K562 (cell line): ENCODE data around the gene TRIP6. TPM values are rescaled to one million over a fixed set of nuclear protein-coding genes. Genes with fewer than 3 reads are reported as not detected.

Experiments used
- ADNP ChIP-seq: fragments of 200-800 bp; sonication (Bioruptor generic); IDR thresholded peaks from 2 replicates; pipeline ENCODE4 v1.6.1; 2016; ENCODE audit warnings: missing genetic modification characterization, missing compliant biosample characterization
- CBX1 ChIP-seq: sonication (generic); IDR thresholded peaks from 2 replicates; pipeline ENCODE4 v1.6.1; 2016; ENCODE audit warnings: antibody characterized with exemption, low read depth, mild to moderate bottlenecking
- ETS2 ChIP-seq: IDR thresholded peaks from 2 replicates; pipeline ENCODE4 v1.6.1; 2016; ENCODE audit warnings: borderline replicate concordance, missing genetic modification characterization, mild to moderate bottlenecking, moderate library complexity, missing compliant biosample characterization; ENCODE audit not compliant: poor library complexity, severe bottlenecking
- ETV5 ChIP-seq: sonication (generic); formaldehyde crosslinking; IDR thresholded peaks from 2 replicates; pipeline ENCODE4 v1.4.0; 2020; ENCODE audit warnings: low read depth, mild to moderate bottlenecking, missing genetic modification reagents
- FOXK1 ChIP-seq: sonication (generic); formaldehyde crosslinking; IDR thresholded peaks from 2 replicates; pipeline ENCODE4 v1.8.0; 2022; ENCODE audit warnings: missing genetic modification reagents, mild to moderate bottlenecking, borderline replicate concordance
- HNRNPH1 ChIP-seq: fragments of 200-400 bp; formaldehyde crosslinking; optimal IDR thresholded peaks from 2 replicates; pipeline ENCODE3; 2017; ENCODE audit warnings: low read depth, mild to moderate bottlenecking, low read length, moderate library complexity
- MAFF ChIP-seq: IDR thresholded peaks from 2 replicates; pipeline ENCODE4 v1.6.1; 2012; ENCODE audit warnings: low read length, improper control_type of control experiment
- NEUROD1 ChIP-seq: fragments of 150-350 bp; IDR thresholded peaks from 2 replicates; pipeline ENCODE4 v1.6.1; 2014; ENCODE audit warnings: borderline replicate concordance, low read length, low read depth; ENCODE audit not compliant: partially characterized antibody
- POLR2A ChIP-seq: fragments of 450-650 bp; conservative IDR thresholded peaks from 2 replicates; pipeline ENCODE4 v1.6.1; 2016
- RBFOX2 ChIP-seq: fragments of 200-400 bp; formaldehyde crosslinking; IDR thresholded peaks from 2 replicates; pipeline ENCODE4 v1.6.1; 2017; ENCODE audit warnings: low read depth, mild to moderate bottlenecking, low read length, moderate library complexity
- SMAD1 ChIP-seq: fragments of 150-350 bp; IDR thresholded peaks from 2 replicates; pipeline ENCODE4 v1.6.1; 2014; ENCODE audit warnings: low read length, low read depth; ENCODE audit not compliant: partially characterized antibody
- ZNF184 ChIP-seq: sonication (generic); formaldehyde crosslinking; IDR thresholded peaks from 2 replicates; pipeline ENCODE4 v1.5.0; 2020; ENCODE audit warnings: missing genetic modification reagents
- ZNF408 ChIP-seq: fragments of 250-450 bp; sonication (Bioruptor Pico); IDR thresholded peaks from 2 replicates; pipeline ENCODE4 v1.4.0; 2020; ENCODE audit warnings: low read depth, mild to moderate bottlenecking, moderate library complexity
- polyA plus RNA-seq, 8 experiments: library from polyadenylated mRNA; depleted of rRNA in 4 of 8; stranded (reverse) in 5 of 8; unstranded in 3 of 8; fragments of >200 nt; fragmentation: Nextera tagmentation in 2 of 8; fragmentation: Illumina TruSeq in 1 of 8; extraction: Ambion mirVana in 2 of 8; extraction: Trizol in 1 of 8; gene quantifications; 2 replicates each; pipeline versions ENCODE4 v1.2.1 to v1.2.3, GENCODE V29; 2011 to 2014; ENCODE audit warnings: inconsistent platforms in 1 of 8, missing spikeins in 1 of 8
- total RNA-seq, 7 experiments: library from RNA; depleted of rRNA in 6 of 7; stranded (reverse); fragments of >200 nt in 6 of 7; fragmentation: Illumina TruSeq in 2 of 7; extraction: Trizol in 2 of 7; gene quantifications; 2 replicates each; pipeline versions ENCODE4 v1.2.1 to v1.2.3, GENCODE V29; 2011 to 2021; ENCODE audit warnings: low replicate concordance in 1 of 7
- TF ChIP-seq, protein P1 (sequence below): fragments of 450-650 bp; formaldehyde crosslinking; IDR thresholded peaks from 2 replicates; pipeline ENCODE4 v1.4.0; 2020; ENCODE audit warnings: mild to moderate bottlenecking
- TF ChIP-seq, protein P2 (sequence below): sonication (generic); formaldehyde crosslinking; IDR thresholded peaks from 2 replicates; pipeline ENCODE4 v1.8.0; 2022; ENCODE audit warnings: missing genetic modification reagents, mild to moderate bottlenecking, borderline replicate concordance
- TF ChIP-seq, protein P3 (sequence below): fragments of 450-650 bp; IDR thresholded peaks from 2 replicates; pipeline ENCODE4 v1.6.1; 2016
- TF ChIP-seq, protein P4 (sequence below): fragments of 200-800 bp; sonication (Bioruptor generic); IDR thresholded peaks from 2 replicates; pipeline ENCODE4 v1.6.1; 2017; ENCODE audit warnings: missing genetic modification characterization, missing compliant biosample characterization
- TF ChIP-seq, protein P5 (sequence below): fragments of 450-650 bp; IDR thresholded peaks from 2 replicates; pipeline ENCODE4 v1.6.1; 2016; ENCODE audit warnings: missing biosample characterization, missing genetic modification characterization

The TRIP6 gene
- total and polyA plus RNA-seq, 9 of the 15 experiments (the other 6 are each of a cell fraction or from before 2014, with no cell fraction given): 5.9 to 141 (median 54.0) TPM

DNA sequence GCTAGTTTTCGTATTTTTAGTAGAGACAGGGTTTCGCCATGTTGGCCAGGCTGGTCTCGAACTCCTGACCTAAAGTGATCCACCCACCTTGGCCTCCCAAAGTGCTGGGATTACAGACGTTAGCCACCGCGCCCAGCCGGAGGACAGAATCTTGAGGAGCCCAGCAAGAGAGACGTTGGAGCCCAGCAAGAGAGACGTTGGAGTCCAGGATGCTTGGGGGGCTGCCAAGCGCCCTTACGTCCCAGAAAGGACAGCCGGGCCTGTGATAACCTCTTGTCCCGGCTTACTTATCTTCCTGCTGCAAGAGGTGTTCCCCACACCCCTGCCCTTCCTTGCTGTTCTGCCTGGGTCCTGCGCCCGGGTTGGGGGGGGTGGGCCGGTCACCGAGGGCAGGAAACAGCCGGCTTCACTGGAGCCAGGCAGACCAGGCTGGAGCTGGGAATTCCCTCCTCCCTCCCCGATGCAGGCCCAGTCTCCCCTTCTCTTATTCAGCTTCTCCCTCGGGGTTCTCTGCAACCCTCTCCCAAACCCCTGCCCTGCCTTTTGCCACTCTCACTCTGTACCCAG lies 38.0 kb upstream of the TRIP6 start (continued):
- TF ChIP-seq FOXK1 (no peak), ADNP (tag) (peak; percentile 97), RBFOX2 (0 out of 2 replicates have a peak, but pooled peaks have one; percentile 10), HNRNPH1 (no peak), ZNF184 (CRISPR knock-in tag) (no peak), MAFF (no peak), ZNF408 (CRISPR knock-in tag) (no peak), ETS2 (tag) (no peak), POLR2A (no peak), ETV5 (CRISPR knock-in tag) (peak; percentile 83), NEUROD1 (no peak), CBX1 (no peak; the same call in 1 of the 2 replicates), SMAD1 (no peak)
- TF ChIP-seq, protein P1, sequence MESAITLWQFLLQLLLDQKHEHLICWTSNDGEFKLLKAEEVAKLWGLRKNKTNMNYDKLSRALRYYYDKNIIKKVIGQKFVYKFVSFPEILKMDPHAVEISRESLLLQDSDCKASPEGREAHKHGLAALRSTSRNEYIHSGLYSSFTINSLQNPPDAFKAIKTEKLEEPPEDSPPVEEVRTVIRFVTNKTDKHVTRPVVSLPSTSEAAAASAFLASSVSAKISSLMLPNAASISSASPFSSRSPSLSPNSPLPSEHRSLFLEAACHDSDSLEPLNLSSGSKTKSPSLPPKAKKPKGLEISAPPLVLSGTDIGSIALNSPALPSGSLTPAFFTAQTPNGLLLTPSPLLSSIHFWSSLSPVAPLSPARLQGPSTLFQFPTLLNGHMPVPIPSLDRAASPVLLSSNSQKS (CRISPR knock-in tag): no peak
- TF ChIP-seq, protein P2, sequence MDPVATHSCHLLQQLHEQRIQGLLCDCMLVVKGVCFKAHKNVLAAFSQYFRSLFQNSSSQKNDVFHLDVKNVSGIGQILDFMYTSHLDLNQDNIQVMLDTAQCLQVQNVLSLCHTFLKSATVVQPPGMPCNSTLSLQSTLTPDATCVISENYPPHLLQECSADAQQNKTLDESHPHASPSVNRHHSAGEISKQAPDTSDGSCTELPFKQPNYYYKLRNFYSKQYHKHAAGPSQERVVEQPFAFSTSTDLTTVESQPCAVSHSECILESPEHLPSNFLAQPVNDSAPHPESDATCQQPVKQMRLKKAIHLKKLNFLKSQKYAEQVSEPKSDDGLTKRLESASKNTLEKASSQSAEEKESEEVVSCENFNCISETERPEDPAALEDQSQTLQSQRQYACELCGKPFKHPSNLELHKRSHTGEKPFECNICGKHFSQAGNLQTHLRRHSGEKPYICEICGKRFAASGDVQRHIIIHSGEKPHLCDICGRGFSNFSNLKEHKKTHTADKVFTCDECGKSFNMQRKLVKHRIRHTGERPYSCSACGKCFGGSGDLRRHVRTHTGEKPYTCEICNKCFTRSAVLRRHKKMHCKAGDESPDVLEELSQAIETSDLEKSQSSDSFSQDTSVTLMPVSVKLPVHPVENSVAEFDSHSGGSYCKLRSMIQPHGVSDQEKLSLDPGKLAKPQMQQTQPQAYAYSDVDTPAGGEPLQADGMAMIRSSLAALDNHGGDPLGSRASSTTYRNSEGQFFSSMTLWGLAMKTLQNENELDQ (CRISPR knock-in tag): no peak
- TF ChIP-seq, protein P3, sequence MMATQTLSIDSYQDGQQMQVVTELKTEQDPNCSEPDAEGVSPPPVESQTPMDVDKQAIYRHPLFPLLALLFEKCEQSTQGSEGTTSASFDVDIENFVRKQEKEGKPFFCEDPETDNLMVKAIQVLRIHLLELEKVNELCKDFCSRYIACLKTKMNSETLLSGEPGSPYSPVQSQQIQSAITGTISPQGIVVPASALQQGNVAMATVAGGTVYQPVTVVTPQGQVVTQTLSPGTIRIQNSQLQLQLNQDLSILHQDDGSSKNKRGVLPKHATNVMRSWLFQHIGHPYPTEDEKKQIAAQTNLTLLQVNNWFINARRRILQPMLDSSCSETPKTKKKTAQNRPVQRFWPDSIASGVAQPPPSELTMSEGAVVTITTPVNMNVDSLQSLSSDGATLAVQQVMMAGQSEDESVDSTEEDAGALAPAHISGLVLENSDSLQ: no peak; the same call in 1 of the 2 replicates
- TF ChIP-seq, protein P4, sequence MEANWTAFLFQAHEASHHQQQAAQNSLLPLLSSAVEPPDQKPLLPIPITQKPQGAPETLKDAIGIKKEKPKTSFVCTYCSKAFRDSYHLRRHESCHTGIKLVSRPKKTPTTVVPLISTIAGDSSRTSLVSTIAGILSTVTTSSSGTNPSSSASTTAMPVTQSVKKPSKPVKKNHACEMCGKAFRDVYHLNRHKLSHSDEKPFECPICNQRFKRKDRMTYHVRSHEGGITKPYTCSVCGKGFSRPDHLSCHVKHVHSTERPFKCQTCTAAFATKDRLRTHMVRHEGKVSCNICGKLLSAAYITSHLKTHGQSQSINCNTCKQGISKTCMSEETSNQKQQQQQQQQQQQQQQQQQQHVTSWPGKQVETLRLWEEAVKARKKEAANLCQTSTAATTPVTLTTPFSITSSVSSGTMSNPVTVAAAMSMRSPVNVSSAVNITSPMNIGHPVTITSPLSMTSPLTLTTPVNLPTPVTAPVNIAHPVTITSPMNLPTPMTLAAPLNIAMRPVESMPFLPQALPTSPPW: peak; percentile 88
- TF ChIP-seq, protein P5, sequence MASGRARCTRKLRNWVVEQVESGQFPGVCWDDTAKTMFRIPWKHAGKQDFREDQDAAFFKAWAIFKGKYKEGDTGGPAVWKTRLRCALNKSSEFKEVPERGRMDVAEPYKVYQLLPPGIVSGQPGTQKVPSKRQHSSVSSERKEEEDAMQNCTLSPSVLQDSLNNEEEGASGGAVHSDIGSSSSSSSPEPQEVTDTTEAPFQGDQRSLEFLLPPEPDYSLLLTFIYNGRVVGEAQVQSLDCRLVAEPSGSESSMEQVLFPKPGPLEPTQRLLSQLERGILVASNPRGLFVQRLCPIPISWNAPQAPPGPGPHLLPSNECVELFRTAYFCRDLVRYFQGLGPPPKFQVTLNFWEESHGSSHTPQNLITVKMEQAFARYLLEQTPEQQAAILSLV (tag): no peak
